Progenitor cell of endocrine pancreas (in vitro differentiated cells): ENCODE measurements around the gene ANKLE2. TPM values are rescaled to one million over a fixed set of nuclear protein-coding genes. Genes with fewer than 3 reads are reported as not detected.

ENCODE experiments used
- DNase-seq: peaks from one replicate; pipeline ENCODE4 v3.0.0; 2021; ENCODE audit warnings: low spot score; ENCODE audit not compliant: unreplicated experiment
- H3K27ac Mint-ChIP-seq: 2 replicates; pipeline ENCODE4 v1.8.0; 2021; ENCODE audit warnings: mild to moderate bottlenecking, moderate library complexity, mixed read lengths
- H3K27me3 Mint-ChIP-seq: 2 replicates; pipeline ENCODE4 v1.8.0; 2021; ENCODE audit warnings: mixed read lengths
- H3K36me3 Mint-ChIP-seq: 2 replicates; pipeline ENCODE4 v1.8.0; 2022; ENCODE audit warnings: mixed read lengths; ENCODE audit not compliant: insufficient read depth
- H3K4me1 Mint-ChIP-seq: 2 replicates; pipeline ENCODE4 v1.8.0; 2021; ENCODE audit warnings: low read depth, mixed read lengths
- H3K4me3 Mint-ChIP-seq: 2 replicates; pipeline ENCODE4 v1.8.0; 2021; ENCODE audit warnings: low read depth, mild to moderate bottlenecking, moderate library complexity, mixed read lengths
- H3K9me3 Mint-ChIP-seq: 2 replicates; pipeline ENCODE4 v1.8.0; 2021; ENCODE audit warnings: low read depth, mixed read lengths
- total RNA-seq: library from RNA; stranded (reverse); gene quantifications from 2 replicates; pipeline ENCODE4 v1.2.1, GENCODE V29; 2021
- TF ChIP-seq, protein P1 (sequence below): fragments of 200-600 bp; sonication (generic); IDR thresholded peaks from one replicate; pipeline ENCODE4 v1.5.0; 2021; ENCODE audit warnings: antibody characterized with exemption, mild to moderate bottlenecking; ENCODE audit not compliant: unreplicated experiment

ANKLE2 gene
- total RNA-seq, 1 donor from 2014 or later = 81.1 TPM

- H3K4me1 Mint-ChIP-seq = no peaks in the 10 kb centered on the region
- H3K27ac Mint-ChIP-seq = no peak overlapping the region
- peaks cover 23% of the 10 kb centered on the region for H3K36me3 Mint-ChIP-seq
- no peak overlapping the region for H3K4me3 Mint-ChIP-seq
- no peaks in the 10 kb centered on the region for H3K27me3 Mint-ChIP-seq
- no peak for DNase-seq
- H3K9me3 Mint-ChIP-seq = no peaks in the 10 kb centered on the region
- TF ChIP-seq, protein P1, sequence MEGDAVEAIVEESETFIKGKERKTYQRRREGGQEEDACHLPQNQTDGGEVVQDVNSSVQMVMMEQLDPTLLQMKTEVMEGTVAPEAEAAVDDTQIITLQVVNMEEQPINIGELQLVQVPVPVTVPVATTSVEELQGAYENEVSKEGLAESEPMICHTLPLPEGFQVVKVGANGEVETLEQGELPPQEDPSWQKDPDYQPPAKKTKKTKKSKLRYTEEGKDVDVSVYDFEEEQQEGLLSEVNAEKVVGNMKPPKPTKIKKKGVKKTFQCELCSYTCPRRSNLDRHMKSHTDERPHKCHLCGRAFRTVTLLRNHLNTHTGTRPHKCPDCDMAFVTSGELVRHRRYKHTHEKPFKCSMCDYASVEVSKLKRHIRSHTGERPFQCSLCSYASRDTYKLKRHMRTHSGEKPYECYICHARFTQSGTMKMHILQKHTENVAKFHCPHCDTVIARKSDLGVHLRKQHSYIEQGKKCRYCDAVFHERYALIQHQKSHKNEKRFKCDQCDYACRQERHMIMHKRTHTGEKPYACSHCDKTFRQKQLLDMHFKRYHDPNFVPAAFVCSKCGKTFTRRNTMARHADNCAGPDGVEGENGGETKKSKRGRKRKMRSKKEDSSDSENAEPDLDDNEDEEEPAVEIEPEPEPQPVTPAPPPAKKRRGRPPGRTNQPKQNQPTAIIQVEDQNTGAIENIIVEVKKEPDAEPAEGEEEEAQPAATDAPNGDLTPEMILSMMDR = no peak
Observed at GRCh38 chr12:132803888-132804287, 42.3 kb upstream of the ANKLE2 start.

GRCh38 chr12:132803125-132803524, 41.5 kb upstream of the ANKLE2 start:
- H3K36me3 Mint-ChIP-seq = peaks cover 19% of the 10 kb centered on the region
- H3K27ac Mint-ChIP-seq = no peak overlapping the region
- TF ChIP-seq, protein P1 = no peak

GRCh38 chr12:132801741-132802140, 40.1 kb upstream of the ANKLE2 start:
- H3K4me1 Mint-ChIP-seq = no peaks in the 10 kb centered on the region
- H3K4me3 Mint-ChIP-seq = no peak overlapping the region
- peaks cover 22% of the 10 kb centered on the region for H3K36me3 Mint-ChIP-seq
- H3K27ac Mint-ChIP-seq = no peak overlapping the region
- TF ChIP-seq, protein P1 = no peak
- DNase-seq = no peak
- no peaks in the 10 kb centered on the region for H3K27me3 Mint-ChIP-seq
- no peaks in the 10 kb centered on the region for H3K9me3 Mint-ChIP-seq

More at GRCh38 chr12:132803125-132803524, 41.5 kb upstream of the ANKLE2 start:
- Mint-ChIP-seq H3K4me3 (no peak overlapping the region), H3K9me3 (no peaks in the 10 kb centered on the region), H3K27me3 (no peaks in the 10 kb centered on the region), H3K4me1 (no peaks in the 10 kb centered on the region)
- no peak for DNase-seq

DNA sequence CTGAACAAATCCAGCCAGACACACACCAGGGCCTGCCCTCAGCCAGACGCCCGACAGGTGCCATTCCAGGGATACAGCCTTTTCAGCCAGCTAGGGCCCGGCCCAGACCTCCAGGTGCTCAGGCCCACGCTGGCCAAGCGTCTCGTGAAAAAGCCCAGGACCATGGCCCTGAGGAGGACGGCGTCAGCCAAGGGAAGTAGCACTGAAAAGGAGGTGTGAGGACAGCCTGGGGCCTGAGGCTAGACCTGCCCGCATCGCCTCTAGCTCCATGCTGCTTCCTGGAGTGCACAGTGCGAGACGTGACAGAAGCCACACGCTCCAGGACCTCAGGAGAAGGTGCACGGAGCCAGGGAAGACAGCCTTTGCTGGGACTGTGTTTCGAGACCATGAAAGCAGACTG, 37.2 kb upstream of the ANKLE2 start:
- Mint-ChIP-seq H3K27me3 (no peaks in the 10 kb centered on the region), H3K36me3 (peaks cover 25% of the 10 kb centered on the region), H3K9me3 (no peaks in the 10 kb centered on the region), H3K4me3 (no peak overlapping the region), H3K4me1 (no peaks in the 10 kb centered on the region), H3K27ac (no peak overlapping the region)
- TF ChIP-seq, protein P1 = no peak
- DNase-seq = no peak

DNA sequence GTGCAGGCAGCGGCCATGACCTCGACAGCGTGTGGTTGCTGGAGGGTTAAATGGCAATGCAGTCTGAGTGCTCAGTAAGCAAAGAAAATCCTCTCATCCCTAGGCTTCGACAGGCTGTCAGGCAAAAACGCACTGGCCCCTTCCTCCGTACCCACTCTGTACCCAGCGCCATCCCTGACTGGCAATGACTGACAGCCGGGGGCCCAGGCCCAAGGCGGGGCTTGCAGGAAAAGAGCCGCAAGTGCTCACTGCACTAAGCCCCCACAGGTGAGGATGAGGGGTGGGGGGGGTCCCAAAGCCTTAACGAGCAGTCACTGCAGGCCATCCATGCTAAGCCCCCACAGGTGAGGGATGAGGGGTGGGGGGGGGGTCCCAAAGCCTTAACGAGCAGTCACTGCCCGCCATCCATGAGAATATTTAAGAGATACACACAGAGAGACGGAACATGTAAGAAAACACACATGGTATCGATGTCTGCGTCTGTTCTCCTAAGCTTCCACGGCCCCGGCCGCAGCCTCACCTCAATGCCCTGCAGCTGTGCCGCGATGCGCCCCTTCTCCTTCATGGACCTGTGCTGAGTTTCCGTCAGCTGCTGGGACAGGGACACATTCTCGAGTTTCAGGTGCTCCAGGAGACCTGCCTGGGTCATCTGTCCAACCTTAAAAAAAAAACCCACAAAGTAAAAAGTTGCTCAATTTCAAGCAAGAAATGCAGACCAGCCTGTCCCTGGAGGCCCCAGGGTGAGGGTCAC, 36.4 kb upstream of the ANKLE2 start:
- Mint-ChIP-seq H3K4me3 (no peak overlapping the region), H3K27me3 (no peaks in the 10 kb centered on the region), H3K36me3 (peaks cover 24% of the 10 kb centered on the region), H3K4me1 (no peaks in the 10 kb centered on the region), H3K27ac (no peak overlapping the region), H3K9me3 (no peaks in the 10 kb centered on the region)
- TF ChIP-seq, protein P1 = no peak
- DNase-seq = no peak
